ENCODE data around the gene DRC1. TPM values are rescaled to one million over a fixed set of nuclear protein-coding genes. Genes with fewer than 3 reads are reported as not detected.

The DRC1 gene
- polyA plus RNA-seq, 1 donor from 2014 or later, result 0.16 TPM

DNA sequence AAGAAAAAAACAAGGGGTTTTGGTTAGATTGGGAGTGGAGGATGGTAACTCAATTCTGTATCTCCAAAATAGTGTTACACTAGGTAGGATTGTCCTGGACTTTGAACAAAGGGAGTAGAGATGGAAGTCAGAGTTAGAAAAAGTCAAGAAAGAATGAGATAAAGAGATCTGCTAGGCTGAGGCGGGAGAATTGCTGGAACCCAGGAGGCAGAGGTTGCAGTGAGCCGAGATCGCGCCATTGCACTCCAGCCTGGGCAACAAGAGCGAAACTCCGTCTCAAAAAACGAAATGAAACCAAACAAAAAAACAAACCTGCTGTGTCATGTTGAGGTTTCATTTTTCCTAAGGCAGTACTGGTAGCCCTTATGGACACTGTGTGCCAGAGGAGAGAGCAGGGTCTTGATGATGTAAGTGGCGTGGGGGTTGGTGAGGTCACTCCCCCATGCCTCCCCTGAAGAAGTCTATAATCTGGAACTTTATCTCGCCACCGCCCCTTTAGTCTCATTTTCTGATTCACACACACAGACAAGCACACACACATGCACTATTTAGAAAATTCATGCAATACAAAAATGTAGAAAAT lies 10.5 kb downstream of the DRC1 start:
- no peaks in the 10 kb centered on the region for H3F3A ChIP-seq (ENCODE audit: insufficient read depth, low read length, poor library complexity, severe bottlenecking)
- no peaks in the 10 kb centered on the region for H3K36me3 ChIP-seq (ENCODE audit: insufficient read depth, low read length)
- H3K27ac ChIP-seq (ENCODE audit: low read length), result no peak overlapping the region
- H3K79me2 ChIP-seq (replicated peaks; ENCODE audit: insufficient read depth, low read length), result no peaks in the 10 kb centered on the region
- H3K4me3 ChIP-seq (ENCODE audit: low read length), result no peak overlapping the region
- H2AFZ ChIP-seq (ENCODE audit: low read depth, low read length), result no peak overlapping the region
- no peaks in the 10 kb centered on the region for H4K20me1 ChIP-seq (ENCODE audit: insufficient read depth)
- H3K9ac ChIP-seq (ENCODE audit: low read length), result no peak overlapping the region
- no peaks in the 10 kb centered on the region for H3K27me3 ChIP-seq (ENCODE audit: insufficient read depth, low read depth, low read length)
- no peak overlapping the region for H3K4me2 ChIP-seq (ENCODE audit: low read length)
- TF ChIP-seq RAD21 (conservative IDR thresholded peaks at IDR 0.05) (no peak), POLR2AphosphoS5 (IDR thresholded peaks at IDR 0.05) (no peak), CTCF (IDR thresholded peaks at IDR 0.05; ENCODE audit: poor library complexity, severe bottlenecking) (no peak)
- no peaks in the 10 kb centered on the region for H3K9me3 ChIP-seq (ENCODE audit: low read length)
- H3K9me2 ChIP-seq (ENCODE audit: insufficient read depth, low read length), result no peaks in the 10 kb centered on the region

- Histone ChIP-seq H3F3A (ENCODE audit: insufficient read depth, low read length, poor library complexity, severe bottlenecking) (no peaks in the 10 kb centered on the region), H4K20me1 (ENCODE audit: insufficient read depth) (no peaks in the 10 kb centered on the region), H3K36me3 (ENCODE audit: insufficient read depth, low read length) (no peaks in the 10 kb centered on the region), H3K9me3 (ENCODE audit: low read length) (no peaks in the 10 kb centered on the region), H3K4me2 (ENCODE audit: low read length) (no peak overlapping the region), H3K9ac (ENCODE audit: low read length) (no peak overlapping the region), H3K4me3 (ENCODE audit: low read length) (no peak overlapping the region), H3K27ac (ENCODE audit: low read length) (no peak overlapping the region), H3K9me2 (ENCODE audit: insufficient read depth, low read length) (no peaks in the 10 kb centered on the region), H3K27me3 (ENCODE audit: insufficient read depth, low read depth, low read length) (no peaks in the 10 kb centered on the region), H3K79me2 (replicated peaks; ENCODE audit: insufficient read depth, low read length) (no peaks in the 10 kb centered on the region), H2AFZ (ENCODE audit: low read depth, low read length) (no peak overlapping the region)
- no peak for TF ChIP-seq TAF1 (IDR thresholded peaks at IDR 0.05; ENCODE audit: low read depth)
- no peak for TF ChIP-seq RAD21 (conservative IDR thresholded peaks at IDR 0.05)
- TF ChIP-seq MXI1 (conservative IDR thresholded peaks at IDR 0.05; ENCODE audit: poor library complexity, severe bottlenecking), result no peak
- no peak for TF ChIP-seq POLR2AphosphoS5 (IDR thresholded peaks at IDR 0.05)
- no peak for TF ChIP-seq EP300 (conservative IDR thresholded peaks at IDR 0.05; ENCODE audit: poor library complexity, severe bottlenecking)
- no peak for TF ChIP-seq REST (IDR thresholded peaks at IDR 0.05; ENCODE audit: borderline replicate concordance)
- no peak for TF ChIP-seq SMC3 (conservative IDR thresholded peaks at IDR 0.05; ENCODE audit: poor library complexity)
- no peak for TF ChIP-seq EZH2 (IDR thresholded peaks at IDR 0.05; ENCODE audit: borderline replicate concordance, insufficient read depth, low read length, poor library complexity, severe bottlenecking)
- no peak for TF ChIP-seq CTCF (IDR thresholded peaks at IDR 0.05; ENCODE audit: poor library complexity, severe bottlenecking)
These were observed 12.6 kb downstream of the DRC1 start for GRCh38 chr2:26414311-26414710.

Measured in neural cell (in vitro differentiated cells).